ENCODE measurements around the gene SSR1.
"Not testable (repeated sequence)": the region's sequence is repeated elsewhere in the genome, so short reads cannot be mapped to it uniquely, and the experiment has no call there.

Gene SSR1

DNA sequence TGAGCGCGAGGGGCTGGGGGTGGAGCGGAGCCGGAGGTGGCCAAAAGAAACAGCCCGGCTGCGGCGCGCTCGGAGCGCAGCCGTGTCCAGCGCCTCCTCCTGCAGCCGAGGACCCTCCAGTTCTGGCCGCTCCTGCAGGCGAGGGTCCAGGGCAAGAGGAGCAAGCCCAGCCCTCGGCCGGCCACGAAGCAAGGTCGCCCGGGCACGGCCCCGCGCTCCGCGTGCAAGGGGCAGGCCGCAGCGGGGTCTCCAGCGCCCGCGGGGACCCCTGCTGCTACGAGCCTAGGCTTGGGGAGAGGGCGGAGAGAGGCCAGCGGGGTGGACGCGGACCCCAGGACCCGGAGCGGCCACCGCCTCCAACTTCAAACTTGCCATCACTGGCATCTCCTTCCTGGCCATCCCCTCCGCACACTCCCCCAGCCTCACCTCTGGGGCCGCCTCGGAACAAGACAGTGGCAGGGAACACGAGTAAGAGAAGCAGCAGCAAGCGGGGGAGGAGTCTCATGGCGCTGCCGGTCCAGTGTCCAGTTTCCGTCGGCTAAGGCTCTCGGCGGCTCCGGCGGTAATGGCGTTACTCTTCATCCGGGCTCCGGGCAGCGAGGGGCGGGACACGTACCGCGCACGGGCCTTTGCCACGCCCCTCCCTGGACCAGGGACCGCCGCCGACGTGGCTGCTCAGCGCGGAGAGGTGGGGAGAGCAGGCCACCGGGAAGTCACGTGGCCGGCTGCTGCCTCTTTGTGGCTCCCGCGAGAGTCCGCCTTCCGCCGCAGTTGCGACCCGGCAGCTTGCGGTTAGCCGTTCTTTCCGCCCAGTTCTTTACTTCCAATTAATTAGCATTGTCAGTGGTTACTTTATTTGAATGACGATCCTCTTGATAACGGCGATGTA lies at the start of gene SSR1:
Gene SSR1, minus strand, starts transcription at position 584 of the 889 bp plus-strand sequence. Its CDS starts 79 bp downstream, at position 505.
- in situ Hi-C loops (cut with MboI; ENCODE audit: low sequenced_read_pairs, unreplicated experiment), result no loop called here
- TF ChIP-seq CTCF (IDR thresholded peaks at IDR 0.05; ENCODE audit: borderline replicate concordance, control extremely low read depth, extremely low read depth, insufficient read depth, missing control alignments), result no peak

DNA sequence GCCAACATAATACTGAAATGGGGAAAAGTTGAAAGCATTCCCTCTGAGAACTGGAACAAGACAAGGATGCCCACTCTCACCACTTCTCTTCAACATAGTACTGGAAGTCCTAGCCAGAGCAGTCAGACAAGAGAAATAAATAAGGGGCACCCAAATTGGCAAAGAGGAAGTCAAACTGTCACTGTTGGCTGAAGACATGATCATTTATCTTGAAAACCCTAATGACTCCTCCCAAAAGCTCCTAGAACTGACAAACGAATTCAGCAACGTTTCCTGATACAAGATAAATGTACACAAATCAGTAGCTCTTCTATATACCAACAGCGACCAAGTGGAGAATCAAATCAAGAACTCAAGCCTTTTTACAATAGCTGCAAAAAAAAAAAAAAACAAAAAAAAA lies 38.9 kb upstream of the SSR1 start:
- DNase-seq (ENCODE audit: low spot score); in situ Hi-C loops (cut with MboI; ENCODE audit: low sequenced_read_pairs, unreplicated experiment): not testable (repeated sequence)

More for the DNA sequence above, at the start of gene SSR1:
- peak; percentile 100 for DNase-seq (ENCODE audit: low spot score)

DNA sequence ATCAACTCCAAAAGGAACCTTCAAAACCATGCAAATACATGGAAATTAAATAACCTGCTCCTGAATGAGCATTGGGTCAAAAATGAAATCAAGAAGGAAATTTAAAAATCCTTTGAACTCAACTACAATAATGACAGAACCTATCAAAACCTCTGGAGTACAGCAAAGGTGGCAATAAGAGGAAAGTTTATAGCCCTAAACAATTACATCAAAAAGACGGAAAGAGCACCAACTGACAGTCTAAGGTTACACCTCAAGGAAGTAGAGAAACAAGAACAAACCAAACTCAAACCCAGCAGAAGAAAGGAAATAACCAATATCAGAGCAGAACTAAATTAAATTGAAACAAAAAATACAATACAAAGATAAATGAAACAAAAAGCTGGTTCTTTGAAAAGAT lies 37.6 kb upstream of the SSR1 start:
- in situ Hi-C loops (cut with MboI; ENCODE audit: low sequenced_read_pairs, unreplicated experiment); DNase-seq (ENCODE audit: low spot score): not testable (repeated sequence)

GRCh38 chr6:7347551-7347997 lies 34.6 kb upstream of the SSR1 start:
- DNase-seq (ENCODE audit: low spot score); in situ Hi-C loops (cut with MboI; ENCODE audit: low sequenced_read_pairs, unreplicated experiment): not testable (repeated sequence)

- in situ Hi-C loops (cut with MboI; ENCODE audit: low sequenced_read_pairs, unreplicated experiment); DNase-seq (ENCODE audit: low spot score): not testable (repeated sequence)
Observed at GRCh38 chr6:7344773-7345450, 31.9 kb upstream of the SSR1 start.

DNA sequence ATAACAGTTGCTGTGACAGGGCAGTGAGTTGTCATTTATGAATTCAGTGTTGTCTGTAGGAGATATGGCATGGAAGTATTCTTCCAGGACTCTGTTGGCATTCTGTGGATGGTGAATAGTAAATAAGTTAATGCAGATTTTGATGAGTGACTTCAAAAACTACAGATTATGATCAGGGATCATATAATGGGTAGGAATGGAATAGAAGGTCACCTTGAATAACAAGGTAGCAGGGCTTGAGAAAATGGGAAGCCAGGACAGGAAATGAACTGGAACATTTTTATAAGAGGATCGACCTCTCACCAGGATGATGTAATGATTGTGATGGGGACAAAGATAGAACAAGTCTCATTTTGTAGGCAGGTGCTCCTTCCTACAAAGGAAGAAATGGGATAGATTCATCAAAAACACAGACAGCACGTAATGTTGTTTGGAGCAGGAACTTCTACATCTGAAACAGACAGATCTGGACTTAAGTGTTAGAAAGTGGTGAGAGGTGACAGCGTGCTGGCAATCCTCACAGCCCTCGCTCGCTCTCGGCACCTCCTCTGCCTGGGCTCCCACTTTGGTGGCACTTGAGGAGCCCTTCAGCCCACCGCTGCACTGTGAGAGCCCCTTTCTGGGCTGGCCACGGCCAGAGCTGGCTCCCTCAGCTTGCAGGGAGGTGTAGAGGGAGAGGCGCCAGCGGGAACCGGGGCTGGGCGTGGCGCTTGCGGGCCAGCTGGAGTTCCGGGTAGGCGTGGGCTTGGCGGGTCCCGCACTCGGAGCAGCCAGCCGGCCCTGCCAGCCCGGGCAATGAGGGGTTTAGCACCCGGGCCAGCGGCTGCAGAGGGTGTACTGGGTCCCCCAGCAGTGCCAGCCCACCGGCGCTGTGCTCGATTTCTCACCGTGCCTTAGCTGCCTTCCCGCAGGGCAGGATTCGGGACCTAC lies 30.8 kb upstream of the SSR1 start:
- DNase-seq (ENCODE audit: low spot score), result no peak
- no peak for TF ChIP-seq CTCF (IDR thresholded peaks at IDR 0.05; ENCODE audit: borderline replicate concordance, control extremely low read depth, extremely low read depth, insufficient read depth, missing control alignments)
- in situ Hi-C loops (cut with MboI; ENCODE audit: low sequenced_read_pairs, unreplicated experiment), result no loop called here

GRCh38 chr6:7341989-7342742 lies 29.2 kb upstream of the SSR1 start:
- DNase-seq (ENCODE audit: low spot score), result no peak
- no peak for TF ChIP-seq CTCF (IDR thresholded peaks at IDR 0.05; ENCODE audit: borderline replicate concordance, control extremely low read depth, extremely low read depth, insufficient read depth, missing control alignments)
- in situ Hi-C loops (cut with MboI; ENCODE audit: low sequenced_read_pairs, unreplicated experiment), result no loop called here

DNA sequence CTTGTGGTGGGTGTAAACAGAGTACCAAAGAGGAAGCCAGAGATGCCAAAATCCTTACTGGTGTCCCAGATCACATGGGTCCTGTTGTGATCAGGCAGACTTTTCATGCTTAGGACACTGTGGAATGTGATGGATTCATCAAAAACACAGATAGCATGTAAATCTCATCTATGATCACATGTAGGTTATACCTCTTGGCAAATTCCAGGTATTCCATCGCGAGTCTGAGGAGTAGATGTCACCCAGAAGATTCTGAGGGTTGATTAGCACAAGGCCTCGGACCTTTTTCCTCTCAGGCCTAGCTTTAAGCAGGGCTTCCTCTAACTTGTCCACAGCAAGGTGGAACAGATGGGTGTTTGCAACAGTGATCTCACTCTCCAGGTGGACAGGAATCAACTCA lies 28.3 kb upstream of the SSR1 start:
- TF ChIP-seq CTCF (IDR thresholded peaks at IDR 0.05; ENCODE audit: borderline replicate concordance, control extremely low read depth, extremely low read depth, insufficient read depth, missing control alignments), result no peak
- in situ Hi-C loops (cut with MboI; ENCODE audit: low sequenced_read_pairs, unreplicated experiment), result no loop called here
- no peak for DNase-seq (ENCODE audit: low spot score)

All from GM13976 (cell line).